HEK293 (cell line): Measurements from ENCODE around the gene SZT2.

Experiments
- CTCF ChIA-PET: fragments of 350-600 bp; formaldehyde crosslinking; extraction: SDS; loops from one replicate; lab custom pipeline; 2021; ENCODE audit warnings: antibody characterized with exemption; lab: Yijun Ruan, JAX
- POLR2A ChIA-PET: fragments of 300-600 bp; formaldehyde crosslinking; extraction: SDS; loops from one replicate; lab custom pipeline; 2020; ENCODE audit warnings: antibody characterized with exemption, inconsistent platforms; lab: Yijun Ruan, JAX
- H3K27ac ChIP-seq: fragments of 200-500 bp; sonication (Bioruptor generic); 2 replicates; pipeline ENCODE4 v1.5.1; 2014; ENCODE audit warnings: low read depth, low read length, control low read depth, inconsistent platforms; ENCODE audit errors: extremely low read depth
- H3K36me3 ChIP-seq, 2 experiments: fragments of 200-500 bp in 1 of 2; sonication (Bioruptor generic) in 1 of 2; 1 replicate in 1 of 2; 2 replicates in 1 of 2; pipeline ENCODE4 v1.5.1; 2014 to 2017; ENCODE audit warnings: inconsistent platforms in 2 of 2, low read length in 2 of 2; ENCODE audit not compliant: control insufficient read depth in 2 of 2, insufficient read depth in 1 of 2
- H3K4me1 ChIP-seq: fragments of 200-500 bp; sonication (Bioruptor generic); 2 replicates; pipeline ENCODE4 v1.5.1; 2014; ENCODE audit warnings: mild to moderate bottlenecking, low read length, inconsistent platforms; ENCODE audit not compliant: control insufficient read depth, insufficient read depth
- H3K4me3 ChIP-seq: 2 replicates; pipeline ENCODE4 v1.5.1; 2011; ENCODE audit warnings: low read depth, mild to moderate bottlenecking, control low read depth, low read length, moderate library complexity
- H3K9me3 ChIP-seq: fragments of 200-500 bp; sonication (Bioruptor generic); 2 replicates; pipeline ENCODE4 v1.5.1; 2014; ENCODE audit warnings: low read depth, low read length, inconsistent platforms; ENCODE audit not compliant: control insufficient read depth, insufficient read depth
- GLIS1 ChIP-seq: fragments of 450-650 bp; formaldehyde crosslinking; IDR thresholded peaks from 2 replicates; pipeline ENCODE4 v1.5.1; 2016; ENCODE audit warnings: missing biosample characterization, missing genetic modification characterization
- OSR2 ChIP-seq: fragments of 450-650 bp; formaldehyde crosslinking; IDR thresholded peaks from 2 replicates; pipeline ENCODE4 v1.5.1; 2016; ENCODE audit warnings: missing biosample characterization, missing genetic modification characterization
- OVOL3 ChIP-seq: fragments of 450-650 bp; formaldehyde crosslinking; IDR thresholded peaks from 2 replicates; pipeline ENCODE4 v1.5.1; 2016; ENCODE audit warnings: missing biosample characterization, missing genetic modification characterization
- REPIN1 ChIP-seq: fragments of 450-650 bp; formaldehyde crosslinking; IDR thresholded peaks from 2 replicates; pipeline ENCODE4 v1.5.1; 2017; ENCODE audit warnings: missing biosample characterization, missing genetic modification characterization, low read depth
- SP7 ChIP-seq: fragments of 450-650 bp; formaldehyde crosslinking; IDR thresholded peaks from 2 replicates; pipeline ENCODE4 v1.5.1; 2016; ENCODE audit warnings: missing biosample characterization, missing genetic modification characterization
- ZFP69B ChIP-seq: fragments of 450-650 bp; formaldehyde crosslinking; IDR thresholded peaks from 2 replicates; pipeline ENCODE4 v1.5.1; 2016; ENCODE audit warnings: missing biosample characterization, missing genetic modification characterization
- ZNF112 ChIP-seq: fragments of 450-650 bp; formaldehyde crosslinking; IDR thresholded peaks from 2 replicates; pipeline ENCODE4 v1.5.0; 2017; ENCODE audit warnings: missing biosample characterization, missing genetic modification characterization
- ZNF138 ChIP-seq: fragments of 450-650 bp; formaldehyde crosslinking; IDR thresholded peaks from 2 replicates; pipeline ENCODE4 v1.5.1; 2016; ENCODE audit warnings: missing biosample characterization, missing genetic modification characterization, borderline replicate concordance
- ZNF146 ChIP-seq: fragments of 450-650 bp; formaldehyde crosslinking; IDR thresholded peaks from 2 replicates; pipeline ENCODE4 v1.5.1; 2016; ENCODE audit warnings: missing biosample characterization, missing genetic modification characterization
- ZNF239 ChIP-seq: fragments of 450-650 bp; formaldehyde crosslinking; IDR thresholded peaks from 2 replicates; pipeline ENCODE4 v1.5.1; 2016; ENCODE audit warnings: missing biosample characterization, missing genetic modification characterization
- ZNF24 ChIP-seq: fragments of 450-650 bp; formaldehyde crosslinking; IDR thresholded peaks from 2 replicates; pipeline ENCODE4 v1.5.1; 2016; ENCODE audit warnings: missing biosample characterization, missing genetic modification characterization
- ZNF302 ChIP-seq: fragments of 450-650 bp; formaldehyde crosslinking; IDR thresholded peaks from 2 replicates; pipeline ENCODE4 v1.5.1; 2016; ENCODE audit warnings: missing biosample characterization, missing genetic modification characterization, low read depth
- ZNF311 ChIP-seq: fragments of 450-650 bp; formaldehyde crosslinking; IDR thresholded peaks from 2 replicates; pipeline ENCODE4 v1.5.1; 2017; ENCODE audit warnings: missing biosample characterization, missing genetic modification characterization, borderline replicate concordance
- ZNF473 ChIP-seq: fragments of 450-650 bp; formaldehyde crosslinking; IDR thresholded peaks from 2 replicates; pipeline ENCODE4 v1.5.1; 2017; ENCODE audit warnings: missing biosample characterization, missing genetic modification characterization
- ZNF510 ChIP-seq: fragments of 450-650 bp; formaldehyde crosslinking; IDR thresholded peaks from 2 replicates; pipeline ENCODE4 v1.5.1; 2018; ENCODE audit warnings: mild to moderate bottlenecking, missing genetic modification characterization, missing biosample characterization; ENCODE audit not compliant: insufficient replicate concordance
- ZNF558 ChIP-seq: fragments of 450-650 bp; formaldehyde crosslinking; IDR thresholded peaks from 2 replicates; pipeline ENCODE4 v1.5.1; 2016; ENCODE audit warnings: missing biosample characterization, missing genetic modification characterization
- ZNF571 ChIP-seq: fragments of 450-650 bp; formaldehyde crosslinking; IDR thresholded peaks from 2 replicates; pipeline ENCODE4 v1.5.0; 2017; ENCODE audit warnings: missing biosample characterization, missing genetic modification characterization
- ZNF585B ChIP-seq: fragments of 450-650 bp; formaldehyde crosslinking; IDR thresholded peaks from 2 replicates; pipeline ENCODE4 v1.5.1; 2016; ENCODE audit warnings: missing biosample characterization, missing genetic modification characterization
- ZNF624 ChIP-seq: fragments of 450-650 bp; formaldehyde crosslinking; IDR thresholded peaks from 2 replicates; pipeline ENCODE4 v1.5.1; 2017; ENCODE audit warnings: missing biosample characterization, missing genetic modification characterization
- ZNF792 ChIP-seq: fragments of 450-650 bp; formaldehyde crosslinking; IDR thresholded peaks from 2 replicates; pipeline ENCODE4 v1.5.1; 2016; ENCODE audit warnings: missing biosample characterization, missing genetic modification characterization
- ZNF830 ChIP-seq: fragments of 450-650 bp; IDR thresholded peaks from 2 replicates; pipeline ENCODE4 v1.5.0; 2018; ENCODE audit warnings: missing biosample characterization, missing genetic modification characterization, low read depth, mild to moderate bottlenecking, moderate library complexity
- ZXDB ChIP-seq: fragments of 450-650 bp; formaldehyde crosslinking; IDR thresholded peaks from 2 replicates; pipeline ENCODE4 v1.5.1; 2016; ENCODE audit warnings: missing biosample characterization, missing genetic modification characterization
- TF ChIP-seq, protein P1 (sequence below): fragments of 450-650 bp; formaldehyde crosslinking; IDR thresholded peaks from 2 replicates; pipeline ENCODE4 v1.5.1; 2016; ENCODE audit warnings: missing biosample characterization, missing genetic modification characterization
- TF ChIP-seq, protein P2 (sequence below): fragments of 450-650 bp; IDR thresholded peaks from 2 replicates; pipeline ENCODE4 v1.5.1; 2018; ENCODE audit warnings: missing biosample characterization, mild to moderate bottlenecking, missing genetic modification characterization
- TF ChIP-seq, protein P3 (sequence below): fragments of 450-650 bp; formaldehyde crosslinking; IDR thresholded peaks from 2 replicates; pipeline ENCODE4 v1.5.1; 2016; ENCODE audit warnings: missing biosample characterization, missing genetic modification characterization
- TF ChIP-seq, protein P4 (sequence below): fragments of 450-650 bp; formaldehyde crosslinking; IDR thresholded peaks from 2 replicates; pipeline ENCODE4 v1.5.1; 2017; ENCODE audit warnings: missing biosample characterization, missing genetic modification characterization
- TF ChIP-seq, protein P5 (sequence below): fragments of 450-650 bp; formaldehyde crosslinking; IDR thresholded peaks from 2 replicates; pipeline ENCODE4 v1.5.1; 2016; ENCODE audit warnings: missing biosample characterization, missing genetic modification characterization, low read depth

SZT2 gene

DNA sequence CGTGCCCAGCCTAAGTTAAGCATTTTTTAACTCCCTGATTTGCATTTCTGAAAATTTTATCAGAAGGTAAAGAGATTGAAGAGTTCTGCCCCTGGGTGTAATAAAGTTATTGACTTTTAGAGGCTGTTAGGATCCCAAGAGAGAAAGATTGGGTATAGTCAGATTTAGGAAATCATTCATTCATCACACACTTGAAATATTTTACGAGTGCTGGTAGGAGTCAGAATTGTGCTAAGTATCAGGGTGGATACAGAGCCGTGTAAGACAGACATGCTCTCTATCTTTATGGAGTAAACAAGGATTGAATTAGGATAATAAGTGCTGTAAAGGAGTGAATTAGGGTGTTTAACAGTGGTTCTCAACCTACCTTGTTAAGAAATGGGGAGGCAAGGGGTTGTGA is 3.0 kb downstream of the SZT2 start (continued):
- TF ChIP-seq, protein P1, sequence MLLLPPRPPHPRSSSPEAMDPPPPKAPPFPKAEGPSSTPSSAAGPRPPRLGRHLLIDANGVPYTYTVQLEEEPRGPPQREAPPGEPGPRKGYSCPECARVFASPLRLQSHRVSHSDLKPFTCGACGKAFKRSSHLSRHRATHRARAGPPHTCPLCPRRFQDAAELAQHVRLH (tag by site-specific recombination), result 0 out of 2 replicates have a peak, but pooled peaks have one; percentile 35
- no peak for TF ChIP-seq ZNF792 (tag by site-specific recombination)
- peak; percentile 69; the same call in 1 of the 2 replicates for TF ChIP-seq OSR2 (tag by site-specific recombination)
- TF ChIP-seq ZNF138 (tag by site-specific recombination), result no peak
- no peak for TF ChIP-seq REPIN1 (tag by site-specific recombination)
- TF ChIP-seq OVOL3, result peak; percentile 40; the same call in 1 of the 2 replicates
- no peak for TF ChIP-seq ZNF558 (tag by site-specific recombination)
- TF ChIP-seq ZNF146 (tag by site-specific recombination), result no peak
- TF ChIP-seq, protein P2, sequence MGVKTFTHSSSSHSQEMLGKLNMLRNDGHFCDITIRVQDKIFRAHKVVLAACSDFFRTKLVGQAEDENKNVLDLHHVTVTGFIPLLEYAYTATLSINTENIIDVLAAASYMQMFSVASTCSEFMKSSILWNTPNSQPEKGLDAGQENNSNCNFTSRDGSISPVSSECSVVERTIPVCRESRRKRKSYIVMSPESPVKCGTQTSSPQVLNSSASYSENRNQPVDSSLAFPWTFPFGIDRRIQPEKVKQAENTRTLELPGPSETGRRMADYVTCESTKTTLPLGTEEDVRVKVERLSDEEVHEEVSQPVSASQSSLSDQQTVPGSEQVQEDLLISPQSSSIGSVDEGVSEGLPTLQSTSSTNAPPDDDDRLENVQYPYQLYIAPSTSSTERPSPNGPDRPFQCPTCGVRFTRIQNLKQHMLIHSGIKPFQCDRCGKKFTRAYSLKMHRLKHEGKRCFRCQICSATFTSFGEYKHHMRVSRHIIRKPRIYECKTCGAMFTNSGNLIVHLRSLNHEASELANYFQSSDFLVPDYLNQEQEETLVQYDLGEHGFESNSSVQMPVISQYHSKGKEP (tag by site-specific recombination), result 0 out of 2 replicates have a peak, but pooled peaks have one; percentile 45
- 0 out of 2 replicates have a peak, but pooled peaks have one; percentile 37 for TF ChIP-seq ZNF24 (tag by site-specific recombination)
- TF ChIP-seq, all 188 proteins: peak for 12

DNA sequence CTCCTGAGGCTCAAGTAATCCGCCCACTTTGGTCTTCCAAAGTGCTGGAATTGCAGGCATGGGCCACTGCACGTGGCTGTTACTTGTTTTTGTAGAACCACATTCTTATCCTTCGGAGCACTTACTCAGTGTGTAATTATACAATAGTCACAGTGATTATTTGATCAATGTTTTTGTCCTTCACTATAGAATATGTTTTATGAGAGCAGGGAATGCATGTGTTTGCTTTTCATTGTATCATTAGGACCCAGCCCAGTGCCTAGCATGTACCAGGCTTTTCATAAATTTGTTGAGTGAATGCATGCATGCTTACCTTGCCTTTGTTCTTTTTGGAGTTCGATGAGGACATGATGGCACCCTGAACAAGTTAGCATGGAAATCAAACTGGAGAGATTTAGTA is 5.8 kb downstream of the SZT2 start:
- Histone ChIP-seq H3K27ac (0 out of 2 replicates have a peak overlapping the region, but pooled peaks have one; percentile 4), H3K4me3 (no peak overlapping the region)
- ChIA-PET POLR2A (no interaction called here), CTCF (interaction anchor here (0.6 to 1.7 kb wide), 3 partner anchors 37 to 166 kb away, joined by 3 to 4 read pairs (median 3); partner anchors contain the start of gene CDC20)
- no peak for TF ChIP-seq ZXDB
- peak; percentile 25 for TF ChIP-seq SP7 (tag by site-specific recombination)
- TF ChIP-seq, all 188 proteins: peak for 1
- no peaks in the 10 kb centered on the region; a peak in 1 of 3 replicates for H3K36me3 ChIP-seq
- no peaks in the 10 kb centered on the region for H3K9me3 ChIP-seq
- peaks cover 11% of the 10 kb centered on the region for H3K4me1 ChIP-seq

DNA sequence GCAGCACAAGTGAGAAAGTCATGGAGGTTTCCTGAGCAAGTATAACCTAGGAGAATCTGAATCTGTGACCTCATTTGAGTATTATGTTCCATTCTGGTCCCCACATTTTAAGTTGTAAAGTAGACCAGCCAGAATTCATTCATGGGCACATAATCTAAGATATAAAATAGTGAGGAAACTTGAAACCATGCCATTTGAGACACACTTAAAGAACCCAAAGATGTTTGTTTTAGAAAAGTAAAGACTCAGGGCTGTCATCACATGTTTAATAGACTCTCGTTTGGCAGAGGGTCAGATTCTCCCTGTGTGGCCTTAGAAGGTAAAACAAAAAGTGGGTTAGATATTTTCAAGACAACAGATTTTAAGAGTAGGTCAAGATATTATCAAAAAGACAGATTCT is 6.4 kb downstream of the SZT2 start:
- Histone ChIP-seq H3K9me3 (no peaks in the 10 kb centered on the region), H3K4me1 (peaks cover 11% of the 10 kb centered on the region), H3K36me3 (no peaks in the 10 kb centered on the region; a peak in 1 of 3 replicates), H3K27ac (0 out of 2 replicates have a peak overlapping the region, but pooled peaks have one; percentile 4), H3K4me3 (no peak overlapping the region)
- ChIA-PET POLR2A (no interaction called here), CTCF (interaction anchor here (0.6 to 0.7 kb wide), 2 partner anchors 38 to 532 kb away, joined by 3 read pairs; no protein-coding TSS in a partner anchor)
- TF ChIP-seq ZNF112 (no peak), ZFP69B (tag by site-specific recombination) (no peak), ZNF302 (tag by site-specific recombination) (no peak), ZXDB (peak; percentile 78; the same call in 1 of the 2 replicates), ZNF585B (no peak), ZNF239 (tag by site-specific recombination) (no peak), ZNF311 (tag by site-specific recombination) (no peak), ZNF830 (no peak), ZNF510 (tag by site-specific recombination) (no peak), ZNF624 (tag by site-specific recombination) (no peak), ZNF571 (tag by site-specific recombination) (no peak), GLIS1 (peak; percentile 94), ZNF473 (tag by site-specific recombination) (no peak), ZNF138 (tag by site-specific recombination) (no peak), OVOL3 (peak; percentile 73; the same call in 1 of the 2 replicates)
- TF ChIP-seq, protein P3, sequence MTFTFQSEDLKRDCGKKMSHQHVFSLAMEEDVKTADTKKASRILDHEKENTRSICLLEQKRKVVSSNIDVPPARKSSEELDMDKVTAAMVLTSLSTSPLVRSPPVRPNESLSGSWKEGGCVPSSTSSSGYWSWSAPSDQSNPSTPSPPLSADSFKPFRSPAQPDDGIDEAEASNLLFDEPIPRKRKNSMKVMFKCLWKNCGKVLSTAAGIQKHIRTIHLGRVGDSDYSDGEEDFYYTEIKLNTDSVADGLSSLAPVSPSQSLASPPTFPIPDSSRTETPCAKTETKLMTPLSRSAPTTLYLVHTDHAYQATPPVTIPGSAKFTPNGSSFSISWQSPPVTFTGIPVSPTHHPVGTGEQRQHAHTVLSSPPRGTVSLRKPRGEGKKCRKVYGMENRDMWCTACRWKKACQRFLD (tag by site-specific recombination), result no peak
- TF ChIP-seq, protein P4, sequence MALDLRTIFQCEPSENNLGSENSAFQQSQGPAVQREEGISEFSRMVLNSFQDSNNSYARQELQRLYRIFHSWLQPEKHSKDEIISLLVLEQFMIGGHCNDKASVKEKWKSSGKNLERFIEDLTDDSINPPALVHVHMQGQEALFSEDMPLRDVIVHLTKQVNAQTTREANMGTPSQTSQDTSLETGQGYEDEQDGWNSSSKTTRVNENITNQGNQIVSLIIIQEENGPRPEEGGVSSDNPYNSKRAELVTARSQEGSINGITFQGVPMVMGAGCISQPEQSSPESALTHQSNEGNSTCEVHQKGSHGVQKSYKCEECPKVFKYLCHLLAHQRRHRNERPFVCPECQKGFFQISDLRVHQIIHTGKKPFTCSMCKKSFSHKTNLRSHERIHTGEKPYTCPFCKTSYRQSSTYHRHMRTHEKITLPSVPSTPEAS (tag by site-specific recombination), result 0 out of 2 replicates have a peak, but pooled peaks have one; percentile 13
- TF ChIP-seq, protein P5, sequence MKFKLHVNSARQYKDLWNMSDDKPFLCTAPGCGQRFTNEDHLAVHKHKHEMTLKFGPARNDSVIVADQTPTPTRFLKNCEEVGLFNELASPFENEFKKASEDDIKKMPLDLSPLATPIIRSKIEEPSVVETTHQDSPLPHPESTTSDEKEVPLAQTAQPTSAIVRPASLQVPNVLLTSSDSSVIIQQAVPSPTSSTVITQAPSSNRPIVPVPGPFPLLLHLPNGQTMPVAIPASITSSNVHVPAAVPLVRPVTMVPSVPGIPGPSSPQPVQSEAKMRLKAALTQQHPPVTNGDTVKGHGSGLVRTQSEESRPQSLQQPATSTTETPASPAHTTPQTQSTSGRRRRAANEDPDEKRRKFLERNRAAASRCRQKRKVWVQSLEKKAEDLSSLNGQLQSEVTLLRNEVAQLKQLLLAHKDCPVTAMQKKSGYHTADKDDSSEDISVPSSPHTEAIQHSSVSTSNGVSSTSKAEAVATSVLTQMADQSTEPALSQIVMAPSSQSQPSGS, result 0 out of 2 replicates have a peak, but pooled peaks have one; percentile 40
